Hematopoietic multipotent progenitor cell treated with erythropoietin and hydrocortisone succinate and interleukin-3 and kit ligand, for 8 days (in vitro differentiated cells): ENCODE data around the gene EXOC6B.

Source experiments
- DNase-seq: peaks from one replicate; pipeline ENCODE4 v3.0.0-alpha.2; 2015

The EXOC6B gene

GRCh38 chr2:72263043-72263775 is 562.6 kb downstream of the EXOC6B start:
- no peak for DNase-seq

GRCh38 chr2:72261076-72261475 is 564.8 kb downstream of the EXOC6B start:
- no peak for DNase-seq

GRCh38 chr2:72255540-72255939 is 570.3 kb downstream of the EXOC6B start:
- DNase-seq: no peak

GRCh38 chr2:72254831-72255451 is 570.9 kb downstream of the EXOC6B start:
- DNase-seq: no peak

GRCh38 chr2:72238311-72238710 is 587.5 kb downstream of the EXOC6B start:
- DNase-seq: no peak

- no peak for DNase-seq
Observed at GRCh38 chr2:72237549-72237948, 588.3 kb downstream of the EXOC6B start.

GRCh38 chr2:72236445-72237067 is 589.3 kb downstream of the EXOC6B start:
- no peak for DNase-seq

- DNase-seq: no peak
Observed at GRCh38 chr2:72235497-72236415, 590.1 kb downstream of the EXOC6B start.

- no peak for DNase-seq
Observed at GRCh38 chr2:72233211-72233610, 592.6 kb downstream of the EXOC6B start.

GRCh38 chr2:72222829-72223564 is 602.8 kb downstream of the EXOC6B start:
- DNase-seq: no peak

GRCh38 chr2:72220170-72220569 is 605.7 kb downstream of the EXOC6B start:
- peak; percentile 24 for DNase-seq

GRCh38 chr2:72214429-72215143 is 611.2 kb downstream of the EXOC6B start:
- DNase-seq: no peak

- DNase-seq: no peak
Observed at GRCh38 chr2:72212486-72212855, 613.4 kb downstream of the EXOC6B start.

- DNase-seq: no peak
Observed at GRCh38 chr2:72211777-72212485, 613.9 kb downstream of the EXOC6B start.

- DNase-seq: no peak
Observed at GRCh38 chr2:72211350-72211749, 614.5 kb downstream of the EXOC6B start.

GRCh38 chr2:72210470-72210869 is 615.4 kb downstream of the EXOC6B start:
- no peak for DNase-seq

GRCh38 chr2:72208225-72208624 is 617.6 kb downstream of the EXOC6B start:
- DNase-seq: no peak

- DNase-seq: no peak
Observed at GRCh38 chr2:72207334-72207733, 618.5 kb downstream of the EXOC6B start.

GRCh38 chr2:72205504-72205881 is 620.3 kb downstream of the EXOC6B start:
- DNase-seq: no peak

GRCh38 chr2:72204786-72205503 is 620.9 kb downstream of the EXOC6B start:
- no peak for DNase-seq
